ENCODE results near the gene UVRAG.

The UVRAG gene

DNA sequence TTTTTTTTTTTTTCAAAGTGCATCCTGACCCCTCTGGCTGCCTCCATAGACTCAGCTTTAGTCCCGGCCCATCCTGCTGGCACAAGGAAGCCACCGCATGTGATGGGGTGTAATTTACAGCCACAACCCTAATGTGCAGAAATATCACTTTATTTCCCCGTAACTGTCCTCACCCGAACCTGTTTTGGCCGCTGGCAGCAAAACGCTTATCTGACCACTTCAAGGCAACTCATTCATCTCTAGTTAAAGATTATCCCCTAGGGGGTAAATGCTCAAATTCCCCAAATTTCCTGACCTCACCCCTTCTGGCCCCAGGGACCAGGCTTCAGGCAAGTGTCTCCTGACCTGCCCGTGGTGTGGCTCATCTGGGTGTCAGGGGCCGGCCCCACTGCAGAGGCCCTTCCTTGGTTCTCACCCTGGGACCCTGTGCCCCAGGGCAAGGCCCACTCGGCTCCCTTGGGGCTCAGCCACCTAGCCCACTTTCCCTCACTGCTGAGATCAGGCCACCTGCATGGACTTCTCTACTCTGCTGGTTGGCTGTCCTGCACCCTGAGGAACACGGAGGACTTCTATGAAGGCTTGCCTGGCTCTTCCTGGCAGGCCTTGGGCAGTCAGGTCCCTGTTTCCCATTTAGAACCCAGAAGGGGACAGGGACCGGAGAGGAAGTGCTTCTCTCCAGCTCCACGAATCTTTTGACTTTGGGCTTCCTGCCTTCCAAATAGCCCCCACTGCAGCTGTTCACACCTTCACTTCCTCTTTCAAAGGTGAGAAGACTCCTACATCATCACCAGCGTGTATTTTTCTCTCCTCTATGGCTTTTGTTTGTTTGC, 337.9 kb downstream of the UVRAG start:
- DNase-seq: no peak

GRCh38 chr11:76153571-76153923, 338.5 kb downstream of the UVRAG start:
- peak in 1 of 2 donors; percentile 2 for DNase-seq

DNA sequence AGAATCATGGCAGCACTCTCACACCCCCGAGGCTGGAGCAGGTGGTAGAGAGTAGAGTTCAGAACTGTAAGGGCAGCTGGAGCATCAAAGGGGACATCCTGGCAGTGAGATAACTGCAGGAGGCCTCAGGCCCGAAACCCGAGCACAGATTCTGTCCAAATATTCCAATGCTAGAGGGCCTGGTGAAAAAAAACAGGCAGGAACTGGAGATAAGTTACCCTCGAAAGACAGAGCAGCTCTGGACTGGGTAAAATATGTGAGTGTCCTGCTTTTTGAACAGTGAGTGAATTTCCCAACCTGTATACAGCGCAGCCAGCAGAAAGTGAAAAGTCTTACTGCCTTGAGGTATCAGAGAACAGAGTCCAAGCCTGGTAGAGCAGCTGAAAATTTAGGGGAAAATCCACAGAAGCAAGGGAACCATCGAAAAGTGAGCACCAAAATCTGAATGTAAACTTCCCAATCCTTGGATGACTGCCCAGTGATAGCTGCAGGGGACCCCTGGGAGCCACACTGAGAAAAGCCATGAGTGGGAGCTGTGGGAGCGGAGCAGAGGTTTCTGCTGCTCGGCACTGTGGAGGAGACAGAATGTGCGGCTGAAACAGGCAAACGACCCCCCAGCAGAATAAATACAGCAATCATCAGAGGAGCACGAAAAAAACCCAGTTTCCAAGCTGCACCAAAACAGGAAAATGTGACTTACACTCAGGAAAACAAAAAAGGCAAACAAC, 340.7 kb downstream of the UVRAG start:
- DNase-seq: no peak

DNA sequence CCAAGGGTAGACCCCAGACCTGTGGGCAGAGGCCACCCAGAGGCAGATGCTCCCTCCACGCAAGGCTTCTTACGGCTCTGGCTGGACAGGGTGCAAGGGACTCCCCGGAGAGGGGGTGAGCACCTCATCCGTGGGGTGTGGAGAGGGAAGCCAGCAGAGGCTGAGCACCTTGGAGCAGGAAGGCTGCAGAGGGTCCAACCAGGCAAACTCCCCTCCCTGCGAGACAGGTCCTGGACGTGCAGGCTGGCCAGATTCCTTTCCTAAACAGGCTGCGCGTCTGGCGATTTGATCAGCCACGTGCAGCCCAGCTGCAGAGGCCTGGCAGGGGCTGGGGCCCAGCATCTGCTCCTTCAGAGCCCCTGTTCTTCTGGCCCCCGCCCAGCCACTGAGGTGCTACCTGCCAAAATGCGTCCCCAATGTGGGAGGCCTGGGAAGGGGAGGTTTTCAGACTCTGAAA, 342.0 kb downstream of the UVRAG start:
- no peak for DNase-seq

GRCh38 chr11:76157891-76158290, 342.9 kb downstream of the UVRAG start:
- no peak for DNase-seq

DNA sequence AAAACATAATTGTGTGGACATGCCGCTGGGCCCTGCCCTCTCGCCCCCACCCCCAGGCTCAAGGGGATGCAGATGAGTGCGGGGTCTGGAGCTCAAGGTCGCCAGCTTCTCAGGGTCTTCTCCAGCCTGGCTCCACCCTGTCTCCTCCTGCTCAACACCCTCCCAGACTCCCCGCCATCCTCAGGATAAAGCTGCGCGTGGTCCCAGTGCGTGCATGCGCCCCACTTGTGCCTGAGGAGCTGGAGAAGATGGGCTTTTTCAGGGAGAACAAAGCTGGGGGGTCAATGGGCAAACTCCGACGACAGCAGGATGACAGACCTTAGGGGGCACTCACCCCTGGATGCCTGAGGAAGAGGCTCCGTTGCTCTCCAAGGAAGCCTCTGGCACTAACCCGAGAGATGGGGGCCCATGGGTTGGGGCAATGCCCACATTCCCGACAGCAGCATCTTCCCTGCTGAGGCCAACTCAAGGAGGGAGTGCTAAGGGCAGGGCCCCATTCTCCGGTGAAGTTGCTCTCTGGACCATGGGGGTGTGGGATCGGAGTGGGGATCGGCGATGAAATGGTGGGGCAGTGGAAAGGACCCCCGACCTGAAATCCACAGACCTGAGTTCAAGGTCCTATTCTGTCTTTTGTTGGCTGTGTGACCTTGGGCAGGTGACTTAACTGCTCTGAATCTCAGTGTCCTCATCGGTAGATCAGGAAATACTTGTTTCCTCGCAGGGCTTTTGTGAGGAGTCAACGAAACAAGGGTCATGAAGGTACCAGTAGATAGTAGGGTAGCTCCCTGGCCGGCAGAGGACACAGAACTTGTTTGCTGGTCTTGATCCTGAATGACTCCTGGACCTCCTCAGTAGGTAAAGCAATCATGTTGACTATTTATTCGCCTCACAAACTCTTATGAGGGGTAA, 343.6 kb downstream of the UVRAG start:
- DNase-seq: no peak

GRCh38 chr11:76159303-76159937, 344.4 kb downstream of the UVRAG start:
- DNase-seq: no peak

- DNase-seq: no peak
These were observed 345.1 kb downstream of the UVRAG start for GRCh38 chr11:76159983-76160661.

DNA sequence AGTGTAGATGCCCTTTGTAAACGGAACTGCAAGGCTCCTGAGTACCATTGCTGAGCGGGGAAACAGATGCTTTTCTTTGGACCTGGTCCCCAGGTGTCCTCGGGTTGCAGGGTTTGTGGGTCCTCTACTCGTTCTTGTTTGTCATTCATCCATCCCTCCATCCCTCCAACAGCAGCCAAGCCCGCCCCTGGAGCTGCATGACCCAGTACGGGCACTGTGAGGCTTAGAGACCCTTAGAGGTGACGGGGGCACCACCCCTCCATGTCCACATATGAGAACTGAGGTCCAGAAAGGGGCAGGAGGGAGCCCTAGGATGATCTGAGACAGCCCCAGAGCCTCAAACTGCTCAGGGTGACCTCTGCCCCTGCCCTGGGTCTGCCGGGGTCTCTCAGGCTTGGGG, 345.8 kb downstream of the UVRAG start:
- DNase-seq: no peak

DNA sequence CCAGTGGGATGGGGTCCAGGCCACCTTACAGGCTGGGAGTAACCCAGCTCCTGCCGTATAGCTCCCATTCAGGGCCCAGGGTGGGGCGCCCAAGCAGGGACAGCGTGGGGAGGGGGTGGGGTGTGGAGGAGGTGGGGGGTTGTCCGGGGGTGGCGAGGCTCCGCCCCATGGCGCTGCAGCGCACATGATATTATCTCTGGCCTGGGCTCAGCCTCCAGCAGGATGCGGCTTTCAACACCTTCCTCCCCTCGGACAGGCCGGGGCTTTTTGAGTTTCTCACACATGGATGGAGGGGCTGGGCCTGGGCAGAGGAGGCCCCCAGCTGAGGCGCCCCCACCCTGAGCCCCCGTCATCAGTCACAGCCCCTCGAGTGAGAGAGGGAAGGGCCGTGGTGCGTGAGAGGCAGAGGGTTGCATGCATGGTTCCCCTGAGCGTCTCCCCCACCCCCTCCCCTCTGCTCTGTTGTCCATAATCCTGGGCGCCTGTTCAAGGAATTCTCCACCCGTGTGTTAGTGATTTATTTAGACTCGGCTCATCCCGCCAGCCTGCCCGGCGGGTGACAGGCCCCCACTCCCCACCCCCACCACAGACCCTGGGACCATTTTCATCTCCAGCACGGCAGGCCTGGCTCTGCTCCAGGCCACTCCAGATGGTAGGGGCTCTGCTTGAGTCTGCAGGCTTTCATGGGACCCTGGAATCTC, 346.4 kb downstream of the UVRAG start:
- no peak for DNase-seq

- no peak for DNase-seq
These were observed 347.6 kb downstream of the UVRAG start for GRCh38 chr11:76162336-76163288.

DNA sequence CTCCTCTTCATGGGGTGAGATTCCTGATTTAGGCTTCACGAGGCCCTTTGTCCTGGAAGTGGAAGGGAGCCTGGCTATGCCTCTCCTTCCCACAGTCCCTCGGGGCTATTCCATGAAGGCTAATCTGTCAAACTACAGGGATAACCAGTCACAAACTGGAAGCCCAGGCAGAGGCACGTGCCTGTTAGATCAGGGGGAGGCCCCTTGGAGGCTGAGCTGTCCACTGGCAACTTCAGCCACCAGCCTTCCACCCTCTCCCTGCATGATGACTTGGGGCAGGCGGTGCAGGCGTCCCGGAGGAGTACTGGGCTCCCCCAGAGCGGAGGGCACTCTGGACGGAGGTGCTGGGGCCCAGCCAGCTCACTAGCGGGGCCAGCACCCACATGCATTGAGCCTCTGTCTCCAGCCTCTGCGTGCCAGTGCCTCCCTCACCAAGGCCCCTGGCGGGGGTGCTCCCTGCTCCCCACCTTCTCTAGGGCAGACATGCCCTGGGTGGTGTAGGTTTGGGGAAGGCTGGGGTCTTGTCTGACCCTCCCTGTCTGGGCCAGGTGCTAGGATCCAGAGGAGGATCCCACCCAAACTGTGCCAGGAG, 348.4 kb downstream of the UVRAG start:
- no peak for DNase-seq

- no peak for DNase-seq
These were observed 349.1 kb downstream of the UVRAG start for GRCh38 chr11:76164081-76164480.

DNA sequence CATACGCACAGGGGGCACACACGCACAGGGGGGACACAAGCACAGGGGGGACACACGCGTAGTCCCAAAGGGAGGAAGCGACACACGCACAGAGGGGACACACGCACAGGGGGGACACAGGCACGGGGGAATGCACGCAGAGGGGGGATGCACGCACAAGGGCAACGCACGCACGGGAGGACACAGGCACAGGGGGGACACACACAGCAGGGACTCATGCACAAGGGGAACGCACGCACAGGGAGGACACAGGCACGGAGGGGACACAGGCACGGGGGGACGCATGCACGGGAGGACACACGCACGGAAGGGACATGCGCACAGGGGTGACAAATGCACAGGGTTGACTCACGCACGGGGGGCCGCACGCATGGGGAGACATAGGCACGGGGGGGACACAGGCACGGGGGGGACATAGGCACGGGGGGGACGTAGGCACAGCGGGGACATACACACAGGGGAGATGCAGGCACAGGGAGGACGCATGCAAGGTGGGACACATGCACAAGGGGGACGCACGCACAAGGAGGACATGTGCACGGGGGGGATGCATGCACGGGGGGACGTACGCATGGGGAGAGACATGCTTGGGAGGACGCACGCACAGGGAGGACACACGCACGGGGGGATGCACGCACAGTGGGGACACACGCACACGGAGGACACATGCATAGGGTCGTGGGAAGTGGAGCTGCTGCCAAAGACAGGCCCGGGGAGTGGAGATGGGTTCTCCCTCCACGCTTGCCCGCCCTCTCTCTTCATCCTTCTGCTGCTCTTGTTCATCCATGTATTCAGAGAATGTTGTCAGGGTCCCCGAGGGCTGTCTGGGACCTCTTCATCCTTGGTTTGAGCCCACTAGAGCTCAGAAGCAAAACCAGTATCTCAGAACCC, 350.1 kb downstream of the UVRAG start:
- DNase-seq: no peak

DNA sequence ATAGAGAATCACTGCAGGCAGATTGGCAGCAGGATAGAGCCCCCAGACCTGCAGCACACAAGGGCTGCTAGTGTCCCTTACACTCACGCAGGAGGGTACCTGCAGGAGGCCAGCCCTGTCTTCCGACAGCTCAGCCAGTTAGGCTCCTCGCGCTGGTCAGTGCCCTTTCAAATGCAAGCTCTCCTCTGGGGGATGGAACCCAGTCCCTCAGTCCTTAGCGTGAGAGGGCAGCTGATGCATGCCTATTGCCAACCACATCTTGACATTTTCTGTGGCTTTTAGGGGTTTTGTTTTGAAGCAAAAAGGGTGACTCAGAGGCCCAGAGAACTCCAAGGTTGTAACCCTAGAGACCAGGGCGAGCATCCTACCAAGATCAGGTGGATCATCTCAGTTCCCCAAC, 351.3 kb downstream of the UVRAG start:
- DNase-seq: no peak

GRCh38 chr11:76167590-76167989, 352.6 kb downstream of the UVRAG start:
- no peak for DNase-seq

GRCh38 chr11:76169473-76169896, 354.5 kb downstream of the UVRAG start:
- DNase-seq: no peak

- no peak for DNase-seq
These were observed 355.5 kb downstream of the UVRAG start for GRCh38 chr11:76170468-76170867.

DNA sequence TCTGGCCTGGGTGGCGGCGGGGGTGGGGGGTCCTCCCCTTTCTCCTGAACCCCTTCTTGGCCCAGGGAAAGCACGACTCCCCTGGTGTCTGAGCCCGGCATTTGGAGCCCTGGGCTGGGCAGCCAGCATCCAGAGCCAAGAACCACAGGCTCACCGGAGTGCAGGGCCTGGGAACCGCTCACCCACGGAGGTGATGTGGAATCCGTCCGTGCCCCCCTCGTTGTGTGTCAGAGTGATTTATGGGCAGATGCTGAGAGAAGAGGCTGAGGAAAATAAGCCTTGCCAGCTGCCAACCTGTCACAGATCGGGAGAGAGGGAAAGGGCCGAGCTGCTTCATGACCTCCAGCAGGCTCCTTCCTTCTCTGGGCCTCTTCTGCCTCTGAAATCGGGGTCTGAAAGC, 357.6 kb downstream of the UVRAG start:
- DNase-seq: no peak
